Ecto neural progenitor cell (in vitro differentiated cells): ENCODE results near the gene DDX49.
"Not testable (repeated sequence)": the region's sequence is repeated elsewhere in the genome, so short reads cannot be mapped to it uniquely, and the experiment has no call there.

Experiments used
- DNase-seq: peaks from one replicate; pipeline ENCODE4 v3.0.0-alpha.2; 2018; ENCODE audit warnings: low spot score

DDX49 gene

GRCh38 chr19:18895824-18896341 is 23.6 kb upstream of the DDX49 start, which contains the start of gene CERS1:
Gene CERS1 (minus strand): TSS chr19:18896158. CDS start chr19:18896072, 86 bp downstream.
- peak; percentile 66 for DNase-seq

DNA sequence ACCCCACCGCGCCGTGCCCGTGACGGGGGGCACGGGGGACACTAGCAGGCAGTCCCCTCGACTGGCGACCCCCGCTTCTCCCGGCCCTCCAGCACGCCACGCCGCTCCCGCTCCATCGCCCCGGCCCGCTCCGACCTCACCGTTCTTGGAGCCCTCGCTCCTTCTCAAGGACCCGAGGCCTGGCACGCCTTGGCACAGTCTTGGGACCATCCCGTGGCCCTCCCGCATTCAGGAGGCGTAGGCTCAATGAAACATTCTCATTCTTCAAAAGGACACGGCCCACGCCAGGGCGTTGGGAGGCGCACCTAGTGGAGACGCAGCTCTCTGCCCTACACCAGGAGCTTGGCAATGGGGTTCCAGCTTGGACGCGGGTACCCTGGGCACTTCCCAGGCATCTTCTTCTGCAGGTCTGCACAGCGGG is 23.1 kb upstream of the DDX49 start:
- no peak for DNase-seq

DNA sequence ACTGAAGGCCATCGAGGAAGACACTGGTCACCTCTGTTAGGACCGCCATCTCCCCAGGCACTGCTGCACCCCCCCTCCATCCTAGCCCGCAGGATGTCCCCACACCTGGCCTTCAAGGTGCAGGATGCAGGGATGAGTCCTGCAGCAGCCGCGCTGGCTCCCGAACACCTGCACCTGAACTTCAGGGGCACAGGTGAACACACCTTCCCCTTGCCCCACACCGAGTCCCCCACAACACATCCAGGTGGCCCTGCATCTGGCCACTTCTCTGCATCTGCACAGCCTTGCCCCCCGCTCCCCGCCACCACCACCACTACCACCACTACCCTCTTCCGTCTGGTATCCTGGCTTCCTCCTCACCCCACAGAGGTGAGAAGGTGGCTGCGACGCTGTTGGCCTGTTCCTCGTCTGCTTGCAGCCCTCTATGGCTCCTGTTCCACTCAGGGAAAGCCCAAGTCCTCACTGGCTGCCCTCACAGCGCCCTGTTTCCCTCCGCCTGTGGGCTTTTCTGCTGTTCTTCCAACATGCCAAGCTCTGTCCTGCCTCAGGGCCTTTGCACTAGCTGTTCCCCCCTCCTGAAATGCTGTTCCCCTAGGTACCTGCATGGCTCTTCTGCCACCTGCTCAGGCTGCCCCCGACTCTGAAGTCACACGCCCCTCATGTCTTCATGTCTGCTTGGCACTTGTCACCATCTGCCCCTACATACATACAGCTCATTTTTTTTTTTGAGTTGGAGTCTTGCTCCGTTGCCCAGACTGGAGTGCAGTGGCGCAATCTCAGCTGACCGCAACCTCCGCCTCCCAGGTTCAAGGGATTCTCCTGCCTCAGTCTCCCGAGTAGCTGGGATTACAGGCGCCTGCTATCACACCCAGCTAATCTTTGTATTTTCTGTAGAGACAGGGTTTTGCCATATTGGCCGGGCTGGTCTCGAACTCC is 22.2 kb upstream of the DDX49 start:
- no peak for DNase-seq

- DNase-seq = peak; percentile 62
These were observed 21.4 kb upstream of the DDX49 start for GRCh38 chr19:18898081-18898606.

- peak; percentile 62 for DNase-seq
These were observed 20.7 kb upstream of the DDX49 start for GRCh38 chr19:18898607-18899408.

GRCh38 chr19:18899624-18900560 is 19.6 kb upstream of the DDX49 start:
- peak; percentile 39 for DNase-seq

DNA sequence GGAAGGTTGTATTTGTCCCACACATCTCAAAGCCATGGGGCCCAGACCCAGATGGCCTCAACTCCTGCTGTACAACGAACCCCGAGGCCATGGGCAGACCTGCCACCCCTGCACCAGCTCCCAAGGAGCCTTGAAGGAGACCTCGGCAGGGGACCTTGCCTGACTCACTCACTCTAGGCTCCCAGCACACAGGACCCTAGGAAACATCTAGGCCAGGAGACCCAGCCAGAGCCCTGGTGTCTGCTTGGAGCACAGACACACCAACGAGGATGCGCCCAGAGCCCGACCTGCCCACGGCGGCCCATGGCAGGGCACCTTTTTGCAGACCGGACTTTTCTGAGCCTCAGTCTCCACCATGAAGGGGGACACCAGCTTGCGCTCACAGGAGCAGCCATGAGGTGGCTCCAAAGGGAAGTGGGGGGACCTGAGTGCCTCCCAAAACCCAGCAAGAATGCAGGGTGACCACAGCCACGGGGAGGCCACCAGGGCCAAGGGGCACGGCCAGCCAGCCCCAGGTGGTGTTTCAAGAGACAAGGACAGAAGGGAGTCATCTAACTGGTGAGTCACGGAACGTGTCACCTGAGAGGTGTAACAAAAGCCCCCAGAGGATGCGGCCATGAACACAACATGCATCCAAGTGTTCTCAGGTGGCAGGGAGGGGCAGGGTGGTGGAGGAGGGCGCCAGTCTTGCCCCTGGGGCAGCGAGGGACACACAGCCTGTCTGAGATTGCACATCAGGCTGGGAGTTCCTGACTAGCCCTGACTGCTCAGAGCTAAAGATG is 18.6 kb upstream of the DDX49 start:
- no peak for DNase-seq

DNA sequence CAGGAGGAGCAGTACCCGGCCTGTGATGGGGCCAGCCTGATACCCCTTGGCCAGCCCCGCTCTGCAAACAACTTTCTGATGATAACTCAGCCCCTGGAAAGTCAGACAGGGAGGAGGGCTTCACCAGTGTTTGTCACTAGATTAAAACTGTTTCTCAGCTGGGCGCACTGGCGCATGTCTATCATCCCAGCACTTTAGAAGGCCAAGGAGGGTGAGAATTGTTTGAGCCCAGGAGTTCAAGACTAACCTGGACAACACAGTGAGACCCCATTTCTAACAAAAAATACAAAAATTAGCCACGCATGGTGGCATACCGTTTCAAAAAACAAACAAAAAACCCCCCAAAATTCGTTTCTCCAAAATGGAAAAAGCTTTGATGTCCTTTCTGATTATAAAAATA is 18.0 kb upstream of the DDX49 start:
- no peak for DNase-seq

- DNase-seq = not testable (repeated sequence)
These were observed 17.0 kb upstream of the DDX49 start for GRCh38 chr19:18902519-18902918.

- no peak for DNase-seq
These were observed 16.1 kb upstream of the DDX49 start for GRCh38 chr19:18903156-18904037.

DNA sequence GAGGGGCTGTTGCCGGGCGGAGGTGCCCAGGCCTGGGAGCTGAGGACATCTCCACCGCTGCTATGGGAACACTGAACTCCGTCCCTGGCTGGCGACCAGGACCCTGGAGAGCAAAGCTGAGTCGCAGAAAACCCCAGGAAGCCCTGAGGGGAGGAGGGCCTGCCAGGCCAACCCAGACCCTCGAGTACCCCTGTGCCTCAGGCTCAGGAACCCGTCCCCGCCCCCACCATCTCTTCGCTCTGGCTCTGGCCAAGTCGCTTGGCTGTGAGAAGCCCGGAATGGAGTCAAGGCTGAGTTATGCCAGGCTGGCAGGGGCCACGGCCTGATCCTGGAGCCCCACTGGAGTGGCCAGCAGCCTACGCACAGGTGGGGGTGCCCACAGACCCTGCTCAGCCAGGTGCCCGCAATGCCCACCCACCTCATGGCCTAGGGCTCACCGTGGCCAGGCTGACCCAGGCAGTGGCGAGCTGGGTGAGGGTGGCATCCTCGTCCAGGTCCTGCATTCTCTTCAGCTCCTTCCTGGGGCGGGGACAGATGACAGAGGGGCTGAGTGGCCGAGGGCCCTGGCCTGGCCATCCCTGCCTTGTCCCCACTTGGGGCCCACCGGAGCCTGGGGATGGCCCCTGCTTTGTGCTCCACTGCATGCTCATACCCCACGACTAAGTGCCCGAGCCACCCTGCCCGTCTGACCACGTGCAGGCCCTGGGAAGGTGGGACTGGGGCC is 15.0 kb upstream of the DDX49 start:
- no peak for DNase-seq

- DNase-seq = no peak
These were observed 14.5 kb upstream of the DDX49 start for GRCh38 chr19:18905058-18905456.

GRCh38 chr19:18905513-18906236 is 13.8 kb upstream of the DDX49 start:
- DNase-seq = no peak

DNA sequence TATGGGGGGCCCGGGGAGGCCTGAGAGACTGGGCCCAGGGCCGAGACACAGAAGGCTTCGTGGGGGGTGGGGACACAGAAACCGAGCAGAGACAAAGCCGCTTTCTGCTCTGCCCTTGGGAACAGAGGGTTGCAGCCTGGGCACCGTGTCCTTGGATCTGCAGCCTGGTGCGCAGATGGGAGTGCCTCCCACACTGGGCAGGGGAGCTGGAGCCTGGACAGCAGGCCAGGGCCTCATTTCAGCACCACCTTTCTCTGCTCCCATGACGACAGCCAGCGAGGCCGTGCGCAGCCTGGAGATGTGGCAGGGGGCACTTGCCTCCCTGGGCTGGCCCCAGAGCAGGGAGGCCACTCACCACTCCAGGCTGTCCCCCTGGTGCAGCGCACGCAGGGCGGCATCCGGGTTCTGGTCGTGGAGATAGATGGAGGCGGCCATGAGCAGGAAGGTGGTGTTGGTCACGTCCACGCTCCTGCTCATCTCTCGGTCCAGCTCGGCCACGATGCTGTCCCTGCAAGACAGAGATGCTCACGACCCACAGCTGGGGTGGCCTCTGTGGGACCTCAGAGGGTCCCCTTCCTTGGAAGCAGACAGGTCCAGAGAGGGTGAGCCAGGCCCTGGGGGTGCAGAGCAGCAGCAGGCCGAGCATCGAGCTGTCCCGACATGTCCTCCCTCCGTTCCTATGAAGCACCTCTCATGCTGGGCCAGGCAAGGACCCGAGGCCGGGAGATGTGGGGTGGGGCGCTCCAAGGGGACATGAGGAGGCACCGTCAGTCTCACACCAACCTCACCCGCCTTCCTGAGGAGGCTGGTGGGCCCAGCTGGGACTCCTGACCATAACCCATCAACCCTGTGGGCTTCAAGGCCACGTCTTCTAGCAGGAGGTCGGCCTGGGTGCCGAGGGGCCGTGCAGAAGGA is 12.7 kb upstream of the DDX49 start:
- DNase-seq = no peak

DNA sequence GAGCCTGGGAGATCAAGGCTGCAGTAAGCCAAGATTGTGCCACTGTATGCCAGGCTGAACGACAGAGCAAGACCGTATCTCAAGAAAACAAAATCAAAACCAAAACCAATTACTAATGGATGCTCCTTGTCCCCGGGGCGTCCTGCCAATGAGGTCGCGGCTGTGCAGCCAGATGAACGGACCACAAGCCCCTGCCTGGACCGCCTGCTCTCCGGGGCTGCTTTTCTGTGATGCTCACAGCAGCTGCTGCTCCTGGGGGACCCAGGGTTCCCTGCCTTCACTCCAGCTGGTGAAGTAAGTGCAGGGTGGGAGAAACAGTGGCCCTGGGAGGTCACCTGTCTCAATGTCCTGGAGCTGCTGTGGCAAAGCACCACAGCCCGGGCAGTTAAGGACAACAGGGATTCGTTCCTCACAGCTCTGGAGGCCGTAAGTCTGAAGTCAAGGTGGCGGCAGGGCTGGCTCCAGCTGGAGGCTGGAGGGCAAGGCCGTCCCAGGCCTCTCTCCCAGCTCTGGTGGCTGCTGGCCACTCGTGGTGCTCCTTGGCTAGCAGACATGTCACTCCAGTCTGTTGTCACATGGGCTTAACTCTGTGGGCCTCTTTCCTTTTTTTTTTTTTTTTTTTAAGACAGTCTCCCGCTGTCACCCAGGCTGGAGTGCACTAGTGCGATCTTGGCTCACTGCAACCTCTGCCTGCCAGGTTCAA is 10.4 kb upstream of the DDX49 start:
- no peak for DNase-seq

- DNase-seq = no peak
These were observed 9.5 kb upstream of the DDX49 start for GRCh38 chr19:18910010-18910409.
